ENCODE data around the gene SCLY.

DNA sequence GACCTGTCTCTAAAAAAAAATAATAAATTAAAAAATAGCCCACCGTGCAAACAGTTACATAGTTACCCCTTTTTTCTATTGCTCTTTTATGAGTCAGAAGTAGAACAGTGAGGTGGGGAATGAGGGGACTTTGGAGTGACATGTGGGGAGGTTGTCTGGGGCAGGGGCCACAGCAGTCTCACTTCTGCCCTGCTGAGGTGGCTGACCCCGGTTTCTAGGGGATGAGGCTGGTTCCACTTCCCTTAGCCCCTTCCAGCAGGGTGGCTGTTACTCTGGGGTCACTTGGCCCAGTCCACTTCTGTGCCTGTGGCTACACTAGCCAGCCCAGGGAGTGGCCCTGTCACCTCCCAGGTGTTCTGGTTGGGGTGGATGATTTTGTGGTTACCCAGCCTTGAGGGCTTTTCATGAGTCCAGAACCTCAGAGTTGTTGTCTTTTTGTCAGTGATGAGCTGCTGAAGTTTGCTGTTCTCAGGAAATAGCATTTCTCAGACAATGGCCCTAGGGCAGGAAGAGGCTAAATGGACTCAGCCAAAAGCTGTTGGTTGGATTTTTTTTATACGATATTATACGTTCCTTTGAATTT is 28.0 kb upstream of the SCLY start:
- no peak for TF ChIP-seq ZNF565 (CRISPR knock-in tag; conservative IDR thresholded peaks at IDR 0.05; ENCODE audit: low read depth)
- TF ChIP-seq, protein P1, sequence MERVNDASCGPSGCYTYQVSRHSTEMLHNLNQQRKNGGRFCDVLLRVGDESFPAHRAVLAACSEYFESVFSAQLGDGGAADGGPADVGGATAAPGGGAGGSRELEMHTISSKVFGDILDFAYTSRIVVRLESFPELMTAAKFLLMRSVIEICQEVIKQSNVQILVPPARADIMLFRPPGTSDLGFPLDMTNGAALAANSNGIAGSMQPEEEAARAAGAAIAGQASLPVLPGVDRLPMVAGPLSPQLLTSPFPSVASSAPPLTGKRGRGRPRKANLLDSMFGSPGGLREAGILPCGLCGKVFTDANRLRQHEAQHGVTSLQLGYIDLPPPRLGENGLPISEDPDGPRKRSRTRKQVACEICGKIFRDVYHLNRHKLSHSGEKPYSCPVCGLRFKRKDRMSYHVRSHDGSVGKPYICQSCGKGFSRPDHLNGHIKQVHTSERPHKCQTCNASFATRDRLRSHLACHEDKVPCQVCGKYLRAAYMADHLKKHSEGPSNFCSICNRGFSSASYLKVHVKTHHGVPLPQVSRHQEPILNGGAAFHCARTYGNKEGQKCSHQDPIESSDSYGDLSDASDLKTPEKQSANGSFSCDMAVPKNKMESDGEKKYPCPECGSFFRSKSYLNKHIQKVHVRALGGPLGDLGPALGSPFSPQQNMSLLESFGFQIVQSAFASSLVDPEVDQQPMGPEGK (CRISPR knock-in tag; IDR thresholded peaks at IDR 0.05; ENCODE audit: borderline replicate concordance), result no peak
- TF ChIP-seq, protein P2, sequence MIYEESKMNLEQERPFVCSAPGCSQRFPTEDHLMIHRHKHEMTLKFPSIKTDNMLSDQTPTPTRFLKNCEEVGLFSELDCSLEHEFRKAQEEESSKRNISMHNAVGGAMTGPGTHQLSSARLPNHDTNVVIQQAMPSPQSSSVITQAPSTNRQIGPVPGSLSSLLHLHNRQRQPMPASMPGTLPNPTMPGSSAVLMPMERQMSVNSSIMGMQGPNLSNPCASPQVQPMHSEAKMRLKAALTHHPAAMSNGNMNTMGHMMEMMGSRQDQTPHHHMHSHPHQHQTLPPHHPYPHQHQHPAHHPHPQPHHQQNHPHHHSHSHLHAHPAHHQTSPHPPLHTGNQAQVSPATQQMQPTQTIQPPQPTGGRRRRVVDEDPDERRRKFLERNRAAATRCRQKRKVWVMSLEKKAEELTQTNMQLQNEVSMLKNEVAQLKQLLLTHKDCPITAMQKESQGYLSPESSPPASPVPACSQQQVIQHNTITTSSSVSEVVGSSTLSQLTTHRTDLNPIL (CRISPR knock-in tag; IDR thresholded peaks at IDR 0.05; ENCODE audit: low read depth), result no peak

Measured in SK-N-SH treated with all-trans-retinoic acid at 6 μM for 48 hours (cell line).